Measurements from ENCODE around the gene USF3. TPM values are rescaled to one million over a fixed set of nuclear protein-coding genes. Genes with fewer than 3 reads are reported as not detected.

The USF3 gene
- total RNA-seq (10 to 100 TPM in 4 of 5 donors, 1 to 10 TPM in 1; 4.6 to 30.6 (median 22.9) TPM), polyA plus RNA-seq (1 to 10 TPM; 3.3 to 4.6 (median 4.4) TPM)
- long read RNA-seq, donor 1, full-length matches to known transcripts: 4 of 4 reads
- long read RNA-seq, donor 1, partial matches to known transcripts: 0 of 4 reads
- long read RNA-seq, donor 1, other reads (novel, unspliced or antisense): 0 of 4 reads
- long read RNA-seq, donor 2, full-length matches to known transcripts: 5 of 5 reads
- long read RNA-seq, donor 2, partial matches to known transcripts: 0 of 5 reads
- long read RNA-seq, donor 2, other reads (novel, unspliced or antisense): 0 of 5 reads
- long read RNA-seq, donor 3: 0 reads
- long read RNA-seq, donor 4: 0 reads
- long read RNA-seq, donor 5, full-length matches to known transcripts: 2 of 2 reads
- long read RNA-seq, donor 5, partial matches to known transcripts: 0 of 2 reads
- long read RNA-seq, donor 5, other reads (novel, unspliced or antisense): 0 of 2 reads
- long read RNA-seq, donor 6: 0 reads
- long read RNA-seq, donor 7, full-length matches to known transcripts: 2 of 2 reads
- long read RNA-seq, donor 7, partial matches to known transcripts: 0 of 2 reads
- long read RNA-seq, donor 7, other reads (novel, unspliced or antisense): 0 of 2 reads
- long read RNA-seq, donor 8, full-length matches to known transcripts: 1 of 8 reads
- long read RNA-seq, donor 8, partial matches to known transcripts: 7 of 8 reads
- long read RNA-seq, donor 8, other reads (novel, unspliced or antisense): 0 of 8 reads
- long read RNA-seq, donor 9, full-length matches to known transcripts: 1 of 1 reads
- long read RNA-seq, donor 9, partial matches to known transcripts: 0 of 1 reads
- long read RNA-seq, donor 9, other reads (novel, unspliced or antisense): 0 of 1 reads
- long read RNA-seq, donor 10: 0 reads

- H3K36me3 ChIP-seq: no peaks in the 10 kb centered on the region
- TF ChIP-seq POLR2AphosphoS5 (IDR thresholded peaks at IDR 0.05): peak in 1 of 3 donors; percentile 25
- TF ChIP-seq POLR2A (IDR thresholded peaks at IDR 0.05): no peak
- H3K4me3 ChIP-seq: peak within 1 kb of the TSS; percentile 82 to 99 (median 96)
- H3K4me1 ChIP-seq: peaks cover 15 to 52% (median 35%) of the 10 kb centered on the region in 4 donors
- DNase-seq: peak; percentile 79 to 94
- 0 to 1% (median 1%) methylated on average over 9 to 66 of the region's 75 CpGs for WGBS, 5 donors
- H3K9me3 ChIP-seq: no peaks in the 10 kb centered on the region
- no peaks in the 10 kb centered on the region for H3K27me3 ChIP-seq
- H3K27ac ChIP-seq: peak within 1 kb of the TSS; percentile 97 to 100 (median 99)
- intact Hi-C loops (cut with DNase I; ENCODE audit: low total_unique reads): no loop called here
Measured at GRCh38 chr3:113695786-113696645, at the start of gene USF3. TSS of gene USF3 (minus strand) at chr3:113696642. CDS start at chr3:113674878, 21,764 bp downstream.

- H3K36me3 ChIP-seq: no peaks in the 10 kb centered on the region
- H3K27ac ChIP-seq: peak within 1 kb of the TSS; percentile 96 to 99 (median 99)
- H3K4me1 ChIP-seq: peaks cover 36 to 74% (median 56%) of the 10 kb centered on the region in 4 donors
- H3K4me3 ChIP-seq: peak within 1 kb of the TSS; percentile 84 to 96 (median 93)
- H3K27me3 ChIP-seq: no peaks in the 10 kb centered on the region
- H3K9me3 ChIP-seq: no peaks in the 10 kb centered on the region
- DNase-seq: peak; percentile 92 to 98
- WGBS, 5 donors: 0% methylated on average over 68 to 72 of the region's 72 CpGs
- intact Hi-C loops (cut with DNase I; ENCODE audit: low total_unique reads): no loop called here
- TF ChIP-seq CTCF (IDR thresholded peaks at IDR 0.05): no peak
- no peak for TF ChIP-seq POLR2A (IDR thresholded peaks at IDR 0.05)
- no peak for TF ChIP-seq EP300 (IDR thresholded peaks at IDR 0.05)
- peak in 2 of 3 donors; percentile 63 to 80 for TF ChIP-seq POLR2AphosphoS5 (IDR thresholded peaks at IDR 0.05)
Measured at GRCh38 chr3:113745756-113746547, 49.5 kb upstream of the USF3 start, which contains the start of gene NAA50. TSS of gene NAA50 (minus strand) at chr3:113746249. CDS start at chr3:113745949, 300 bp downstream.

GRCh38 chr3:113744941-113745755 is 48.7 kb upstream of the USF3 start:
- H3K36me3 ChIP-seq: no peaks in the 10 kb centered on the region
- peaks cover 36 to 75% (median 56%) of the 10 kb centered on the region in 4 donors for H3K4me1 ChIP-seq
- 0 to 1% (median 0%) methylated on average over 32 to 35 of the region's 35 CpGs for WGBS, 5 donors
- peak overlapping the region; percentile 96 to 99 (median 99) for H3K27ac ChIP-seq
- H3K27me3 ChIP-seq: no peaks in the 10 kb centered on the region
- no peaks in the 10 kb centered on the region for H3K9me3 ChIP-seq
- TF ChIP-seq POLR2A (IDR thresholded peaks at IDR 0.05): peak in 1 of 4 donors; percentile 26
- TF ChIP-seq POLR2AphosphoS5 (IDR thresholded peaks at IDR 0.05): peak; percentile 18 to 76 (median 41)
- TF ChIP-seq CTCF (IDR thresholded peaks at IDR 0.05): peak in 5 of 7 experiments; percentile 32 to 78 (median 58)
- no peak for TF ChIP-seq EP300 (IDR thresholded peaks at IDR 0.05)
- peak overlapping the region; percentile 84 to 96 (median 93) for H3K4me3 ChIP-seq
- DNase-seq: peak; percentile 70 to 96
- intact Hi-C loops (cut with DNase I; ENCODE audit: low total_unique reads): no loop called here

All from stomach (tissue), 19 donors.